ENCODE measurements around the gene HRG. TPM values are rescaled to one million over a fixed set of nuclear protein-coding genes. Genes with fewer than 3 reads are reported as not detected.

Gene HRG
- total and polyA plus RNA-seq, 2 of the 4 experiments (the other 2 are of a cell fraction): not detected

DNA sequence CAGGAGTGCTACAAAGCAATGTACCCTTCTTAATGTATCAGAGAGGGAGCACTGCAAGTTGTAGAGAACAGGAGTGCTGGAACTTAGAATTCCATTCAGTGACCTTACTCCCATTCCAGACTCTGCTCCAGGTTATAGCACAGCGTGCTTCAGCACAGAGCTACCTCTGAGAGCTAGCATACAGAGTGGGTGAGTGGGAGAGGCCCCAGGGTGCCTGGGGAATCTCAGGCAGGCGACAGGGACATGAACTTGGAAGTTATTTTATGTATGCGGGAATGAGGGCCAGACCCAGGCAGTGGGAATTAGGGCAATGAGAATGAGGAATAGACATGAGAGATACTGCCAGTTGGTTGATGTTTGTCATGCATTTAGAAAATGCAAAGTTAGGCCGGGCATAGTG, 47.7 kb downstream of the HRG start:
- no peak overlapping the region for H3K23ac ChIP-seq (ENCODE audit: low read depth, low read length)
- no peak overlapping the region for H4K91ac ChIP-seq (ENCODE audit: insufficient read depth, low read depth, low read length)
- intact Hi-C loops (cut with micrococcal nuclease): no loop called here
- no peak overlapping the region for H4K5ac ChIP-seq (ENCODE audit: low read depth, low read length)
- no peak overlapping the region for H2BK120ac ChIP-seq (ENCODE audit: low read depth, low read length)
- no peak overlapping the region for H3K4ac ChIP-seq (ENCODE audit: low read depth, low read length)
- WGBS, 2 experiments (ENCODE audit: extremely low coverage in 2 of 2, insufficient read length in 1 of 2): no CpG with 5 or more reads among the region's 4 CpGs
- no peak overlapping the region for H2BK15ac ChIP-seq (ENCODE audit: low read depth, low read length)
- ChIA-PET POLR2A (ENCODE audit: unreplicated experiment) (no interaction called here), CTCF (no interaction called here)
- no peak overlapping the region for H2BK5ac ChIP-seq (ENCODE audit: low read depth, low read length, poor library complexity, severe bottlenecking)
- no peak overlapping the region for H4K8ac ChIP-seq (ENCODE audit: low read depth in 2 of 2, low read length in 2 of 2)
- no peak overlapping the region for H3K18ac ChIP-seq (ENCODE audit: low read depth, low read length)
- no peak overlapping the region for H2AK5ac ChIP-seq (ENCODE audit: low read depth, low read length)
- H2AK9ac ChIP-seq (replicated peaks; ENCODE audit: low read depth, low read length, poor library complexity): peak overlapping the region; percentile 61
- no peaks in the 10 kb centered on the region for H3K79me1 ChIP-seq (ENCODE audit: low read depth in 1 of 2, low read length in 2 of 2)
- no peaks in the 10 kb centered on the region for H3K36me3 ChIP-seq (ENCODE audit: control insufficient read depth, insufficient read depth, low read length)
- H3K4me1 ChIP-seq (ENCODE audit: control insufficient read depth, insufficient read depth, low read length): no peaks in the 10 kb centered on the region
- H3K4me2 ChIP-seq (ENCODE audit: low read depth, low read length): no peak overlapping the region
- H3K4me3 ChIP-seq (ENCODE audit: insufficient read depth, low read depth, low read length): no peak overlapping the region
- no peak for ATAC-seq (ENCODE audit: low read depth)
- no peak overlapping the region for H2AFZ ChIP-seq (replicated peaks; ENCODE audit: low read length, poor library complexity)
- TF ChIP-seq MAFK (IDR thresholded peaks at IDR 0.05; ENCODE audit: low read depth, low read length): no peak
- TF ChIP-seq, protein P1, sequence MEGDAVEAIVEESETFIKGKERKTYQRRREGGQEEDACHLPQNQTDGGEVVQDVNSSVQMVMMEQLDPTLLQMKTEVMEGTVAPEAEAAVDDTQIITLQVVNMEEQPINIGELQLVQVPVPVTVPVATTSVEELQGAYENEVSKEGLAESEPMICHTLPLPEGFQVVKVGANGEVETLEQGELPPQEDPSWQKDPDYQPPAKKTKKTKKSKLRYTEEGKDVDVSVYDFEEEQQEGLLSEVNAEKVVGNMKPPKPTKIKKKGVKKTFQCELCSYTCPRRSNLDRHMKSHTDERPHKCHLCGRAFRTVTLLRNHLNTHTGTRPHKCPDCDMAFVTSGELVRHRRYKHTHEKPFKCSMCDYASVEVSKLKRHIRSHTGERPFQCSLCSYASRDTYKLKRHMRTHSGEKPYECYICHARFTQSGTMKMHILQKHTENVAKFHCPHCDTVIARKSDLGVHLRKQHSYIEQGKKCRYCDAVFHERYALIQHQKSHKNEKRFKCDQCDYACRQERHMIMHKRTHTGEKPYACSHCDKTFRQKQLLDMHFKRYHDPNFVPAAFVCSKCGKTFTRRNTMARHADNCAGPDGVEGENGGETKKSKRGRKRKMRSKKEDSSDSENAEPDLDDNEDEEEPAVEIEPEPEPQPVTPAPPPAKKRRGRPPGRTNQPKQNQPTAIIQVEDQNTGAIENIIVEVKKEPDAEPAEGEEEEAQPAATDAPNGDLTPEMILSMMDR (conservative IDR thresholded peaks at IDR 0.05; ENCODE audit: low read depth, low read length): no peak
- BruUV-seq (replicated peaks): no TSS peak
- no peaks in the 10 kb centered on the region for H3K9me3 ChIP-seq (ENCODE audit: control insufficient read depth, insufficient read depth, low read length)
- dilution Hi-C loops (cut with HindIII; ENCODE audit: low sequenced_read_pairs, unreplicated experiment): no loop called here
- no peak overlapping the region for H3K27ac ChIP-seq (ENCODE audit: insufficient read depth, low read length)
- H2BK20ac ChIP-seq (ENCODE audit: low read depth, low read length): no peak overlapping the region
- H3K27me3 ChIP-seq (ENCODE audit: control insufficient read depth, insufficient read depth, low read length): peaks cover 21% of the 10 kb centered on the region
- H3K9me1 ChIP-seq (ENCODE audit: insufficient read depth, low read length): no peaks in the 10 kb centered on the region
- H4K20me1 ChIP-seq (ENCODE audit: insufficient read depth, low read length): no peaks in the 10 kb centered on the region
- no peak overlapping the region for H3K9ac ChIP-seq (ENCODE audit: low read depth, low read length)
- in situ Hi-C loops (cut with MboI; ENCODE audit: low sequenced_read_pairs): no loop called here
- H3K56ac ChIP-seq (ENCODE audit: extremely low read depth, insufficient read depth, low read length): no peak overlapping the region
- no peak overlapping the region for H3K14ac ChIP-seq (replicated peaks; ENCODE audit: low read depth, low read length)
- no peak for DNase-seq
